Measurements from ENCODE around the gene TANGO2.

Gene TANGO2

GRCh38 chr22:20020533-20021195, at the start of gene TANGO2:
Gene TANGO2 (plus strand): TSS chr22:20021110. CDS start chr22:20036799, 15,689 bp downstream.
- peak; percentile 41 to 80 for DNase-seq

GRCh38 chr22:19971276-19972124, 49.4 kb upstream of the TANGO2 start:
- no peak for DNase-seq

- no peak for DNase-seq
Observed at GRCh38 chr22:19972251-19972650, 48.7 kb upstream of the TANGO2 start.

GRCh38 chr22:19972652-19973550, 48.0 kb upstream of the TANGO2 start:
- DNase-seq, result no peak

- no peak for DNase-seq
Observed at GRCh38 chr22:19973551-19974267, 47.2 kb upstream of the TANGO2 start.

- DNase-seq, result peak; percentile 66 to 78
Observed at GRCh38 chr22:19974268-19974861, 46.5 kb upstream of the TANGO2 start.

GRCh38 chr22:19974935-19975706, 45.8 kb upstream of the TANGO2 start:
- DNase-seq, result peak in 1 of 2 experiments; percentile 66

- DNase-seq, result no peak
Observed at GRCh38 chr22:19975707-19976035, 45.2 kb upstream of the TANGO2 start.

- no peak for DNase-seq
Observed at GRCh38 chr22:19976671-19977070, 44.2 kb upstream of the TANGO2 start.

- no peak for DNase-seq
Observed at GRCh38 chr22:19977296-19978243, 43.3 kb upstream of the TANGO2 start.

- DNase-seq, result no peak
Observed at GRCh38 chr22:19978748-19979147, 42.2 kb upstream of the TANGO2 start.

GRCh38 chr22:19979712-19980493, 41.0 kb upstream of the TANGO2 start:
- DNase-seq, result no peak

- no peak for DNase-seq
Observed at GRCh38 chr22:19980766-19981165, 40.1 kb upstream of the TANGO2 start.

GRCh38 chr22:19981171-19981960, 39.5 kb upstream of the TANGO2 start:
- no peak for DNase-seq

GRCh38 chr22:19981961-19982920, 38.7 kb upstream of the TANGO2 start:
- DNase-seq, result no peak

GRCh38 chr22:19982991-19983578, 37.8 kb upstream of the TANGO2 start:
- DNase-seq, result no peak

- DNase-seq, result no peak
Observed at GRCh38 chr22:19983741-19984140, 37.2 kb upstream of the TANGO2 start.
